Tibial nerve (tissue), 4 donors: Measurements from ENCODE around the gene PLAC1.

Source experiments
- EP300 ChIP-seq, 2 donors: sonication (generic); formaldehyde crosslinking; IDR thresholded peaks; one replicate each; pipeline ENCODE4 v1.6.1; 2017; ENCODE audit warnings: antibody characterized with exemption in 2 of 2, mild to moderate bottlenecking in 1 of 2
- POLR2A ChIP-seq, 2 donors: fragments of 450-650 bp; IDR thresholded peaks; one replicate each; pipeline ENCODE4 v1.6.1; 2017; ENCODE audit warnings: antibody characterized with exemption in 2 of 2, mild to moderate bottlenecking in 2 of 2, moderate library complexity in 2 of 2
- TF ChIP-seq, protein P1 (sequence below), 5 experiments: fragments of 200-600 bp in 3 of 5; fragments of 450-650 bp in 2 of 5; sonication (generic) in 3 of 5; IDR thresholded peaks; one replicate each; pipeline ENCODE4 v1.5.1; 2016 to 2019; ENCODE audit warnings: antibody characterized with exemption in 5 of 5, mild to moderate bottlenecking in 3 of 5, moderate library complexity in 2 of 5

- TF ChIP-seq, protein P1, sequence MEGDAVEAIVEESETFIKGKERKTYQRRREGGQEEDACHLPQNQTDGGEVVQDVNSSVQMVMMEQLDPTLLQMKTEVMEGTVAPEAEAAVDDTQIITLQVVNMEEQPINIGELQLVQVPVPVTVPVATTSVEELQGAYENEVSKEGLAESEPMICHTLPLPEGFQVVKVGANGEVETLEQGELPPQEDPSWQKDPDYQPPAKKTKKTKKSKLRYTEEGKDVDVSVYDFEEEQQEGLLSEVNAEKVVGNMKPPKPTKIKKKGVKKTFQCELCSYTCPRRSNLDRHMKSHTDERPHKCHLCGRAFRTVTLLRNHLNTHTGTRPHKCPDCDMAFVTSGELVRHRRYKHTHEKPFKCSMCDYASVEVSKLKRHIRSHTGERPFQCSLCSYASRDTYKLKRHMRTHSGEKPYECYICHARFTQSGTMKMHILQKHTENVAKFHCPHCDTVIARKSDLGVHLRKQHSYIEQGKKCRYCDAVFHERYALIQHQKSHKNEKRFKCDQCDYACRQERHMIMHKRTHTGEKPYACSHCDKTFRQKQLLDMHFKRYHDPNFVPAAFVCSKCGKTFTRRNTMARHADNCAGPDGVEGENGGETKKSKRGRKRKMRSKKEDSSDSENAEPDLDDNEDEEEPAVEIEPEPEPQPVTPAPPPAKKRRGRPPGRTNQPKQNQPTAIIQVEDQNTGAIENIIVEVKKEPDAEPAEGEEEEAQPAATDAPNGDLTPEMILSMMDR (IDR thresholded peaks at IDR 0.05), result no peak
- no peak for TF ChIP-seq POLR2A (IDR thresholded peaks at IDR 0.05)
- TF ChIP-seq EP300 (IDR thresholded peaks at IDR 0.05), result no peak
These were observed 36.0 kb downstream of the PLAC1 start for GRCh38 chrX:134622056-134622812.
